Heart right ventricle (tissue), 16 donors: ENCODE results near the gene CYTH1. TPM values are rescaled to one million over a fixed set of nuclear protein-coding genes. Genes with fewer than 3 reads are reported as not detected.

Experiments used
- ATAC-seq, 8 donors: fragments of 200-7000 bp; cut with Tn5 transposase; one replicate each; pipeline ENCODE4 v1.9.1; 2020; ENCODE audit warnings: mild to moderate bottlenecking in 8 of 8, moderate library complexity in 8 of 8, moderate number of reproducible peaks in 1 of 8
- DNase-seq, 2 donors: peaks; one replicate each; pipeline ENCODE4 v3.0.0-alpha.2; 2020
- H3K27ac ChIP-seq, 10 donors: fragments of 200-600 bp; sonication (generic) in 2 of 10; one replicate each; pipeline versions ENCODE4 v1.5.0 to v1.8.0; 2020 to 2022; ENCODE audit warnings: mild to moderate bottlenecking in 3 of 10
- H3K27me3 ChIP-seq, 7 donors: fragments of 200-600 bp; one replicate each; pipeline ENCODE4 v1.8.0; 2021 to 2022; ENCODE audit warnings: mild to moderate bottlenecking in 2 of 7
- H3K36me3 ChIP-seq, 9 donors: fragments of 200-600 bp; sonication (generic) in 1 of 9; one replicate each; pipeline versions ENCODE4 v1.5.0 to v1.8.0; 2020 to 2022; ENCODE audit warnings: mild to moderate bottlenecking in 2 of 9
- H3K4me1 ChIP-seq, 9 donors: fragments of 200-600 bp; sonication (generic) in 1 of 9; one replicate each; pipeline versions ENCODE4 v1.5.0 to v1.8.0; 2020 to 2022; ENCODE audit warnings: mild to moderate bottlenecking in 4 of 9
- H3K4me3 ChIP-seq, 10 donors: fragments of 200-600 bp; sonication (generic) in 2 of 10; one replicate each; pipeline versions ENCODE4 v1.5.0 to v1.8.0; 2020 to 2022; ENCODE audit warnings: mild to moderate bottlenecking in 7 of 10, moderate library complexity in 2 of 10
- H3K9me3 ChIP-seq, 11 donors: fragments of 200-600 bp in 10 of 11; sonication (generic) in 2 of 11; one replicate each; pipeline versions ENCODE4 v1.5.0 to v1.8.0; 2013 to 2022; ENCODE audit warnings: mild to moderate bottlenecking in 2 of 11, control low read depth in 1 of 11, moderate library complexity in 1 of 11
- CTCF ChIP-seq, 9 donors: fragments of 200-600 bp; sonication (generic) in 2 of 9; IDR thresholded peaks; one replicate each; pipeline versions ENCODE4 v1.5.0 to v1.8.0; 2021 to 2022; ENCODE audit warnings: antibody characterized with exemption in 9 of 9, mild to moderate bottlenecking in 5 of 9, moderate library complexity in 1 of 9
- WGBS, 2 donors: extraction: QIAGEN DNeasy Blood & Tissue Kit; methylation state at CpG; one replicate each; pipeline ENCODE4 v1.1.7; 2013; ENCODE audit warnings: inconsistent platforms in 1 of 2; 5-methylcytosine and 5-hydroxymethylcytosine counted together
- intact Hi-C, 10 donors: fragments of 100-400 bp; cut with DNase I; formaldehyde crosslinking; loops; one replicate each; pipeline versions ENCODE4 v1.11.1 to v1.14.2; 2022
- polyA plus RNA-seq, 2 donors: library from polyadenylated mRNA; stranded (reverse); fragments of 200-250 nt; gene quantifications; one replicate each; pipeline ENCODE4 v1.2.3, GENCODE V29; 2013
- total RNA-seq, 10 donors: library from RNA; stranded (reverse); fragmentation: NEBNext Ultra II Directional in 3 of 10; extraction: Animal tissue kit (Norgen Biotek cat#: 25700) in 3 of 10; gene quantifications; one replicate each; pipeline versions ENCODE4 v1.2.1 to v1.2.4, GENCODE V29; 2021 to 2023
- donor health status: Arrhythmogenic right ventricular cardiomyopathy.
- donor health status: ischemic (EF 13 %, LVEDD 7.1; RV severe dilation, severe dysfunction).
- donor health status: healthy with polysubstance abuse.
- donor health status: DM: no; HTN: yes; CAD: no.
- donor health status: DM: no; HTN: no; CAD: no.
- donor health status: ischemic (EF 25% LVEDD 6.9; RV normal size, moderate dysfunction).
- donor health status: ischemic (EF 25% LVEDD 5.7; RV mildly dilated, moderate dysfunction).
- donor health status: healthy.
- donor health status: DM: yes; HTN: yes; CAD: no.
- donor health status: Ischemic cardiomyopathy.
- donor health status: ischemic (EF 35%, LVEDD 5.7; RV mildly dilated, moderate dysfunction).
- donor health status: nonischemic (EF 11% LVEDD 7.7; RV severe dilation, severe dysfunction).
- donor health status: DM: yes; HTN: yes; CAD: no.
- donor health status: PGD.
- donor health status: ischemic (EF 29% LVEDD 5.4; RV normal size, mild dysfunction).
- donor health status: nonischemic (EF 23%, LVEDD 6.1; RV moderate dilation, normal function).

CYTH1 gene
- total and polyA plus RNA-seq, 12 donors = 22.3 to 46.9 (median 32.5) TPM

DNA sequence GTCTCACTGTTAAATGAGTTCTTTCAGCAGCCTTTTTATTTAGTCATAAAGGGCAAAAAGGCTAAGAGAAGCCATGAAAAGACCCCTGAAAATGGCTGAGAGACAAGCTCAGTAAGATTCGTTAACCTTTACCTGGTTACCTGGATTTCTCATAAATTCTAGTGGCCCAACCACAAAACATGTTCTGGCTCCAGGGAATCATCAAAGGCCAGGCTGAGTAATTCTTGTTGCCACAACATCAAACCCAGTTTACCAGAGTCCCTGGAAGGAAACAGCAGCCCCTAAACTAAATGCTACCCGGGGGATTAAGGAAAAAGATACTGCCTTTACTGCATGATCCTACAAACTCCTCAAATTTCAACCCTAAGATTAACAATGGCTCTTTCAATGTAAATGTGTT is 15.8 kb downstream of the CYTH1 start:
- Histone ChIP-seq H3K27me3 (no peaks in the 10 kb centered on the region), H3K27ac (peak overlapping the region in 1 of 10 donors; percentile 34), H3K9me3 (peaks cover 0 to 5% (median 0%) of the 10 kb centered on the region in 11 donors), H3K4me3 (no peak overlapping the region), H3K4me1 (peaks cover 0 to 93% (median 60%) of the 10 kb centered on the region in 9 donors), H3K36me3 (peaks cover 0 to 5% (median 0%) of the 10 kb centered on the region in 9 donors)
- DNase-seq (no peak), ATAC-seq (no peak)
- 82 to 84% methylated on average over 2 of the region's 2 CpGs for WGBS, 2 donors
- no peak for TF ChIP-seq CTCF (IDR thresholded peaks at IDR 0.05)
- intact Hi-C loops = loop anchor here in 1 of 10 donors (2.0 kb wide), 1 partner anchor 31 kb away; no protein-coding TSS in a partner anchor

DNA sequence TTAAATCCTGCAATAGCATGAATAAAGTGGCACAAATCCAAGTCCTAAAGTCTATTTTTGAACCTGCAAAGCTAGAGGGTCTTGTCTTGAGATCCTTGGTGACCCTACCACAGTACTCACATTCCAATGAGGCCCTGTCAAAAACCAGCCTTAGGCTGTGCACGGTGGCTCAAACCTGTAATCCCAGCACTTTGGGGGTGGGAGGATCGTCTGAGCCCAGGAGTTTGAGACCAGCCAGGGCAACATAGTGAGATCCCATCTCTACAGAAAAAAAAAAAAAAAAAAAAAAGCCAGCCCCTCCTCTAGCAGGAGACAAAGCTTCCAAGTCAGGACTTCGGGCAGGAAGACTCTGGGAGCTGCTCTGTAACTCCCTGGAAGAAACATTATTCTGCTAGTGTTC is 16.3 kb downstream of the CYTH1 start:
- H3K9me3 ChIP-seq = peaks cover 0 to 5% (median 0%) of the 10 kb centered on the region in 11 donors
- H3K4me3 ChIP-seq = no peak overlapping the region
- peaks cover 0 to 5% (median 0%) of the 10 kb centered on the region in 9 donors for H3K36me3 ChIP-seq
- WGBS, 2 donors = 65 to 69% methylated on average over 3 of the region's 3 CpGs
- no peaks in the 10 kb centered on the region for H3K27me3 ChIP-seq
- no peak for DNase-seq
- H3K27ac ChIP-seq = peak overlapping the region in 1 of 10 donors; percentile 34
- intact Hi-C loops = loop anchor here in 1 of 10 donors (2.0 kb wide), 1 partner anchor 31 kb away; no protein-coding TSS in a partner anchor
- H3K4me1 ChIP-seq = peaks cover 0 to 93% (median 59%) of the 10 kb centered on the region in 9 donors
- TF ChIP-seq CTCF (IDR thresholded peaks at IDR 0.05) = no peak
- ATAC-seq = no peak

GRCh38 chr17:78764871-78765270 is 17.2 kb downstream of the CYTH1 start:
- DNase-seq = no peak
- Histone ChIP-seq H3K9me3 (peaks cover 0 to 5% (median 0%) of the 10 kb centered on the region in 11 donors), H3K4me3 (no peak overlapping the region), H3K27ac (no peak overlapping the region), H3K4me1 (peaks cover 0 to 98% (median 61%) of the 10 kb centered on the region in 9 donors), H3K27me3 (no peaks in the 10 kb centered on the region), H3K36me3 (no peaks in the 10 kb centered on the region)
- TF ChIP-seq CTCF (IDR thresholded peaks at IDR 0.05) = no peak
- ATAC-seq = no peak
- WGBS, 2 donors = 90 to 95% methylated on average over 8 of the region's 8 CpGs
- intact Hi-C loops = no loop called here

- Histone ChIP-seq H3K27ac (peak overlapping the region in 1 of 10 donors; percentile 74), H3K9me3 (peaks cover 0 to 5% (median 0%) of the 10 kb centered on the region in 11 donors), H3K4me1 (peaks cover 4 to 98% (median 70%) of the 10 kb centered on the region in 9 donors), H3K27me3 (no peaks in the 10 kb centered on the region), H3K36me3 (no peaks in the 10 kb centered on the region), H3K4me3 (no peak overlapping the region)
- ATAC-seq (no peak), DNase-seq (no peak)
- no peak for TF ChIP-seq CTCF (IDR thresholded peaks at IDR 0.05)
- 96 to 98% methylated on average over 3 of the region's 3 CpGs for WGBS, 2 donors
- intact Hi-C loops = no loop called here
These were observed 18.5 kb downstream of the CYTH1 start for GRCh38 chr17:78763561-78763960.
